HUES64 (cell line): Measurements from ENCODE around the gene PRR29.

Experiments
- H3K27ac ChIP-seq: 2 replicates; pipeline ENCODE4 v1.7.0; 2013; ENCODE audit warnings: low read depth, low read length, inconsistent platforms
- H3K27me3 ChIP-seq: 2 replicates; pipeline ENCODE4 v1.6.1; 2013; ENCODE audit warnings: mild to moderate bottlenecking, low read length; ENCODE audit not compliant: insufficient read depth
- H3K36me3 ChIP-seq: 2 replicates; pipeline ENCODE4 v1.6.1; 2013; ENCODE audit warnings: mild to moderate bottlenecking, low read length; ENCODE audit not compliant: insufficient read depth
- H3K4me1 ChIP-seq: 2 replicates; pipeline ENCODE4 v1.6.1; 2013; ENCODE audit warnings: mild to moderate bottlenecking, low read length, moderate library complexity; ENCODE audit not compliant: insufficient read depth
- H3K4me3 ChIP-seq: 2 replicates; pipeline ENCODE4 v1.5.1; 2013; ENCODE audit warnings: mild to moderate bottlenecking, low read length, moderate library complexity
- H3K9ac ChIP-seq: 2 replicates; pipeline ENCODE4 v1.6.1; 2013; ENCODE audit warnings: mild to moderate bottlenecking, low read depth, low read length
- H3K9me3 ChIP-seq: 2 replicates; pipeline ENCODE4 v1.6.1; 2013; ENCODE audit warnings: low read depth, low read length; ENCODE audit not compliant: insufficient read depth
- WGBS: fragments of 150-250, 120-280 bp; methylation state at CpG from one replicate; pipeline ENCODE4 v1.1.7; 2013; ENCODE audit warnings: missing lambda C conversion rate; 5-methylcytosine and 5-hydroxymethylcytosine counted together

Gene PRR29

GRCh38 chr17:64020056-64020766 lies 22.1 kb downstream of the PRR29 start, which contains the start of gene ICAM2:
ICAM2 (minus strand) TSS chr17:64020633; CDS start chr17:64006691, 13,942 bp downstream.
- Histone ChIP-seq H3K36me3 (no peaks in the 10 kb centered on the region), H3K9ac (peak within 1 kb of the TSS; percentile 29; the same call in 1 of the 2 replicates), H3K9me3 (no peaks in the 10 kb centered on the region), H3K4me3 (peak within 1 kb of the TSS; percentile 39), H3K27ac (no peak within 1 kb of the TSS), H3K4me1 (peaks cover 5% of the 10 kb centered on the region; the same call in 1 of the 2 replicates), H3K27me3 (no peaks in the 10 kb centered on the region)
- WGBS = 48% methylated on average over 23 of the region's 23 CpGs

GRCh38 chr17:64022611-64023063 lies 24.5 kb downstream of the PRR29 start:
- H3K9ac ChIP-seq = no peak overlapping the region
- peaks cover 5% of the 10 kb centered on the region; the same call in 1 of the 2 replicates for H3K4me1 ChIP-seq
- WGBS = 91% methylated on average over 5 of the region's 5 CpGs
- H3K9me3 ChIP-seq = no peaks in the 10 kb centered on the region
- no peak overlapping the region for H3K27ac ChIP-seq
- no peaks in the 10 kb centered on the region for H3K36me3 ChIP-seq
- peaks cover 7% of the 10 kb centered on the region; the same call in 1 of the 2 replicates for H3K27me3 ChIP-seq
- no peak overlapping the region for H3K4me3 ChIP-seq

- H3K4me3 ChIP-seq = no peak overlapping the region
- H3K4me1 ChIP-seq = peaks cover 5% of the 10 kb centered on the region; the same call in 1 of the 2 replicates
- no peaks in the 10 kb centered on the region for H3K36me3 ChIP-seq
- no peak overlapping the region for H3K27ac ChIP-seq
- H3K27me3 ChIP-seq = peaks cover 7% of the 10 kb centered on the region; the same call in 1 of the 2 replicates
- no peak overlapping the region for H3K9ac ChIP-seq
- 89% methylated on average over 8 of the region's 8 CpGs for WGBS
- H3K9me3 ChIP-seq = no peaks in the 10 kb centered on the region
These were observed 26.1 kb downstream of the PRR29 start for GRCh38 chr17:64024215-64024654.

DNA sequence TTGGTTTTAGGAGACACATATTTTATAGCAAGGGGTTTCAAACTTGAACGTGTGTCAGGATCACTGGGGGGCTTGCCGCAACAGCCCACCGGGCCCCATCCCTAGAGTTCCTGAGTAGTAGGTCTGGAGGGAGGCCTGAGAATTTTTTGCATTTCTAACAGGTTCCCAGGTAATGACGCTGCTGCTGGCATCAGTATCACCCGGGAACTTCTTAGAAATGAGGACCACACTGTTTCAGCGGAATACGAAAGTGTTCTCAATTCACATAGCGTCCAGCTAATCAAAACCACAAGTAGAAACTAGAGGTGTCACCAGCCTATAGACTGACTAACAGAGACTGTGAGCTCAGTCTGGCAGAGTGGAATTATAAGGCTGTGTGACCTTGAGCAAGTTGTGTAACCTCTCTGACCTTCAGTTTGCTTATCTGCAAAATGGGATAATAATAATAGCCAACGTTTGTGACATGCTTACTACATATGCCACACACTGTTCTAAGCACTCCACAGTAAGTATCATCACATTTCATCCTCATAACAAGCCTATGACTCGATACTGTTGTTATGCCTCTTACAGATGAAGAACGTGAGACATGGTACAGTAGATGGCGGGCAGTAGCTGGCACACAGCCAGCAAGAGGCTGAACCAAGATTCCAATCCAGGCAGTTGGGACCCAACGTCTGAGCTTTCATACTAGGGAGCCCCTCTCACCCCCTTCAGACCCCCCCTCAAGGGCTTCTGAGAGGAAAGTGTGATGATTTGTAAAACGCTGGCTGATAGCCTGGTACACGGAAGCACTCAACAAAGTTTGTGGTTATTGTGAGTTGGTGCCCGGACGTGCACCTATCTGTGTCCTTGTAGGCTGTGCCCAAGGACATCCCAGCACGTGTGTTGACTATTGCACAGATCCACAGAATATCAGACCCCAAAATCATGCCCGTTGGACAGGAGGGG lies 26.9 kb downstream of the PRR29 start:
- H3K4me1 ChIP-seq = peaks cover 4% of the 10 kb centered on the region; the same call in 1 of the 2 replicates
- no peak overlapping the region for H3K4me3 ChIP-seq
- WGBS = 81% methylated on average over 19 of the region's 19 CpGs
- no peaks in the 10 kb centered on the region for H3K36me3 ChIP-seq
- H3K27me3 ChIP-seq = peaks cover 7% of the 10 kb centered on the region; the same call in 1 of the 2 replicates
- no peak overlapping the region for H3K27ac ChIP-seq
- no peak overlapping the region for H3K9ac ChIP-seq
- no peaks in the 10 kb centered on the region for H3K9me3 ChIP-seq

- Histone ChIP-seq H3K4me3 (no peak overlapping the region), H3K36me3 (no peaks in the 10 kb centered on the region), H3K9ac (no peak overlapping the region), H3K27me3 (peaks cover 7% of the 10 kb centered on the region; the same call in 1 of the 2 replicates), H3K4me1 (no peaks in the 10 kb centered on the region), H3K27ac (no peak overlapping the region), H3K9me3 (no peaks in the 10 kb centered on the region)
- WGBS = 16% methylated on average over 21 of the region's 21 CpGs
These were observed 27.7 kb downstream of the PRR29 start for GRCh38 chr17:64025732-64026294.

DNA sequence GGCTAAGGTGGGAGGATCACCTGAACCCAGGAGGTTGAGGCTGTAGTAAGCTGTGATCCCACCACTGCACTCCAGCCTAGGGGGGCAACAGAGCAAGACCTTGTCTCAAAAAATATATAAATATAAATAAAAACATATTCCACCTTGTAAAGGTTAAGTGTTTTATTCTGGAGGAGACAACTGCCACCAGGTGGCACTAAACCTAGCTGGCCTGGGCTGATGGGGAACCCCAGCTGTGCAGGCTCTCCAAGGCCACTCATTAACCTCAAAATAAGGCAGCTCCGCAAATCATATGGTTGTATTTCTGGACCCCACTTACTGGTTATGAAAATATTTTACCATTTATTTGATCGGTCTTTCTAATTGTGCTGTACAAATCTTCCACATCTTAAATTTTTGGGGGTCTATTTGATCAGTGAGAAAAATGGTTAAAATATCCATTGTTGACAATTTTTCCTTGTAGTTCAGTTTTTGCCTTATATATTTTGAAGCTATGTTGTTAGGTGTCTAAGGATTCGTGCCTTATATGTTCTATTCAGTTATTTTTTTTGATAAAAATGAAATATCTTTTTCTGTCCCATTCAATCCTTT lies 30.8 kb downstream of the PRR29 start:
- peaks cover 7% of the 10 kb centered on the region; the same call in 1 of the 2 replicates for H3K27me3 ChIP-seq
- no peak overlapping the region for H3K27ac ChIP-seq
- no peaks in the 10 kb centered on the region for H3K9me3 ChIP-seq
- no peak overlapping the region for H3K9ac ChIP-seq
- WGBS = 39% methylated on average over 2 of the region's 3 CpGs
- H3K4me1 ChIP-seq = no peaks in the 10 kb centered on the region
- H3K36me3 ChIP-seq = no peaks in the 10 kb centered on the region
- H3K4me3 ChIP-seq = no peak overlapping the region

DNA sequence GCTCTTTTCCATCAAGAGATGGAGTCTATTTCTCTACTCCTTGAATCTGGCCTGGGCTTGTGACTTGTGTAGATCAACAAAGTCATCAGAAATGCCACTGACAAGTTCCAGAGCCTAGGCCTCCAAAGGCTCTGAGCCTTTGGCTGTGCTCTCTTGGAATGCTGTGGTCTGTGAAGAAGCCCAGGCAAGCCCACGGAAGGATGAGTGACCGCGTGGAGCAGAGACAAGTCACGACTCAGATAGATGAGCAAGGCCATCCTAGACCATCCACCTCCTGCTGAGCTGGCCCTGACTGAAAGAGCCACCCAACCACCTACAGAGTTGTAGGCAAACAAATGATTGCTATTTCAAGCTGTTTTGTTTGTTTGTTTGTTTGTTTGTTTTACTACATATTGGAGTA lies 33.9 kb downstream of the PRR29 start:
- Histone ChIP-seq H3K9ac (no peak overlapping the region), H3K36me3 (no peaks in the 10 kb centered on the region), H3K4me1 (no peaks in the 10 kb centered on the region), H3K9me3 (no peaks in the 10 kb centered on the region), H3K4me3 (no peak overlapping the region), H3K27ac (no peak overlapping the region), H3K27me3 (0 out of 2 replicates have a peak, but pooled peaks cover under 1% of the 10 kb centered on the region)
- 88% methylated on average over 4 of the region's 4 CpGs for WGBS

- H3K9ac ChIP-seq = no peak overlapping the region
- 83% methylated on average over 14 of the region's 14 CpGs for WGBS
- no peaks in the 10 kb centered on the region for H3K27me3 ChIP-seq
- H3K9me3 ChIP-seq = no peaks in the 10 kb centered on the region
- H3K4me1 ChIP-seq = no peaks in the 10 kb centered on the region
- H3K36me3 ChIP-seq = no peaks in the 10 kb centered on the region
- H3K27ac ChIP-seq = no peak overlapping the region
- H3K4me3 ChIP-seq = no peak overlapping the region
These were observed 38.2 kb downstream of the PRR29 start for GRCh38 chr17:64036198-64036922.

GRCh38 chr17:64037180-64037579 lies 39.0 kb downstream of the PRR29 start:
- Histone ChIP-seq H3K27ac (no peak overlapping the region), H3K27me3 (no peaks in the 10 kb centered on the region), H3K4me1 (no peaks in the 10 kb centered on the region), H3K36me3 (no peaks in the 10 kb centered on the region), H3K9ac (no peak overlapping the region), H3K9me3 (no peaks in the 10 kb centered on the region), H3K4me3 (no peak overlapping the region)
- 93% methylated on average over 6 of the region's 6 CpGs for WGBS

- H3K4me3 ChIP-seq = no peak overlapping the region
- H3K27me3 ChIP-seq = no peaks in the 10 kb centered on the region
- H3K9me3 ChIP-seq = no peaks in the 10 kb centered on the region
- no peaks in the 10 kb centered on the region for H3K4me1 ChIP-seq
- no peak overlapping the region for H3K27ac ChIP-seq
- WGBS = 95% methylated on average over 5 of the region's 5 CpGs
- no peaks in the 10 kb centered on the region for H3K36me3 ChIP-seq
- no peak overlapping the region for H3K9ac ChIP-seq
These were observed 39.7 kb downstream of the PRR29 start for GRCh38 chr17:64037802-64038201.
